HG03159 (cell line): ENCODE measurements around the gene TSPAN18.

Experiments
- ATAC-seq: cut with Tn5 transposase; IDR thresholded peaks from one replicate; pipeline ENCODE4 v1.9.1; 2021; ENCODE audit warnings: mild to moderate bottlenecking, moderate library complexity; ENCODE audit not compliant: unreplicated experiment

Gene TSPAN18

DNA sequence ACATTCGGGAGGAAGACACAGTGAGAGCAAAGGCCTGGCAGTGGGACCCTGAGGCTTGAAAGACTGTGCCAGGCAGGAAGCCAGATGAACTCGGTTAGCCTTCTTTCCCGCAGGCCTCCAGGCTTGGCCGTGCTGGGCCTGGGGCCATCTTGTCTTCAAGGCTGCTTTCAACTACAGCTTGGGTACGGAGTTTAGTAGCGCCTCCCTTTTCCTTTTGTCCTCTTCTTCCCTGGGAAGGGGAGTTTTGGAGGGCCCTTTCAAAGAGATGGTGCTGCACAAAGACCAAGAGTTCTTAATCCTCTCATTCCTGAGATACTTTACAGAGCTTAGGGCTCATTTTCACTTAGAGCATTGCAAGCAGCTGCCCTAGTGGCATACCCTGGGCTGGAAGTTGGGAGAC is 136.5 kb downstream of the TSPAN18 start:
- no peak for ATAC-seq

DNA sequence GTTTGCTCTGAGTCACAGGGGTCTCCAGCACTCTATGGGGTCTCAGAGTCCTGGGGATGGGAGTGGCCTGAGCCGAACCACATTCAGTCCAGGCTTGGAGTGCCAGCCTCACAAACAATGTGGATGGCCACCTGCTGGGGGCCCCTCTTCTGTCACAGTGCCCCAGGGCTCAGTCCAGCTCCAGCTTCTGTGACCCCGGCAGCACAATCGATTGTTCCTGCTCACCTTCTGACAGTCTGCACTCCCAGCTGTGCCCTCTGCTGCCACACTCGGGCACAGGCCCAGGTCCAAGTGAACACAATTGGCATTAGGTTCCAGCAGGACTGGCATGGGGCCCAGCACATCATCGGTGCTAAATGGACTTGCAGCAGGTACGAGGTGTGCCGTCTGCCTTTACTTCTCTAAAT is 139.1 kb downstream of the TSPAN18 start:
- no peak for ATAC-seq

DNA sequence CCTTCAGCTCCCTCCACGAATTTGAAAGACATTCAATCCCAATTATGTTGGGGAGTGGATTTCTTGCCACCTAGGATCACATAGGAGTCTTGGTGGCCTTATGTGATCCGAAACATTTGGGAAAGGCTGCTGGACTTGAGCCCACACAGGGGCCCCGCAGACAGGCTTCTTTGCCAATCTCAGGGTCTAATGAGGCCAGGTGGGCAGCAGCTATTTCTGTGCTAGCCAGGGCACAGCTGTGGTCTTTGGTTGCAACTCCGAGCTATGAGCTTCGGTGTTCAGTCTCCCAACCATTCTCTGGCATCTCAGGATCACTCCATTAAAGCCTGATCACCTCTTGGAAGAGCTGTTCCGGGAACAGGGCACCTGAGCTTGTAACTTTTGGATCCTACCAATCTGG is 139.5 kb downstream of the TSPAN18 start:
- no peak for ATAC-seq

DNA sequence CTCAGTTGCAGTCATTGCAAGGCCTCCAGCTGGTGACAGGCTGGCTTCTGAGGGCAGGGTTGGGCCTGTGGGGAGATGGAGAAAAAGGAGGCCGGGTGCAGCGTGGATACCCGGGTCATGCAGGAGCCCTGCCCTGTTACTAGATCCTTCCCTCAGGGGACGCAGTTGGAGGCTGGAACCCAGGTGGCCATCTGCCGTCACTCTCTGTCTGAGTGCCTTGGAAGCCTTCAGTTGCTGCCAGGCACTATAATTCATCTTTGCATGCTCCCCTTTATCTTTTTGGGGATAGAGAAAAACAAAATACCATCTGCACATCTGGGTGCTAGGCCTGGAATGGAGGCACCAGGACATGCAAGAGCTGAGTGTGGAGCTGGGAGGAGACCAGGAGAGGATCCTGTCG is 141.3 kb downstream of the TSPAN18 start:
- ATAC-seq: no peak

DNA sequence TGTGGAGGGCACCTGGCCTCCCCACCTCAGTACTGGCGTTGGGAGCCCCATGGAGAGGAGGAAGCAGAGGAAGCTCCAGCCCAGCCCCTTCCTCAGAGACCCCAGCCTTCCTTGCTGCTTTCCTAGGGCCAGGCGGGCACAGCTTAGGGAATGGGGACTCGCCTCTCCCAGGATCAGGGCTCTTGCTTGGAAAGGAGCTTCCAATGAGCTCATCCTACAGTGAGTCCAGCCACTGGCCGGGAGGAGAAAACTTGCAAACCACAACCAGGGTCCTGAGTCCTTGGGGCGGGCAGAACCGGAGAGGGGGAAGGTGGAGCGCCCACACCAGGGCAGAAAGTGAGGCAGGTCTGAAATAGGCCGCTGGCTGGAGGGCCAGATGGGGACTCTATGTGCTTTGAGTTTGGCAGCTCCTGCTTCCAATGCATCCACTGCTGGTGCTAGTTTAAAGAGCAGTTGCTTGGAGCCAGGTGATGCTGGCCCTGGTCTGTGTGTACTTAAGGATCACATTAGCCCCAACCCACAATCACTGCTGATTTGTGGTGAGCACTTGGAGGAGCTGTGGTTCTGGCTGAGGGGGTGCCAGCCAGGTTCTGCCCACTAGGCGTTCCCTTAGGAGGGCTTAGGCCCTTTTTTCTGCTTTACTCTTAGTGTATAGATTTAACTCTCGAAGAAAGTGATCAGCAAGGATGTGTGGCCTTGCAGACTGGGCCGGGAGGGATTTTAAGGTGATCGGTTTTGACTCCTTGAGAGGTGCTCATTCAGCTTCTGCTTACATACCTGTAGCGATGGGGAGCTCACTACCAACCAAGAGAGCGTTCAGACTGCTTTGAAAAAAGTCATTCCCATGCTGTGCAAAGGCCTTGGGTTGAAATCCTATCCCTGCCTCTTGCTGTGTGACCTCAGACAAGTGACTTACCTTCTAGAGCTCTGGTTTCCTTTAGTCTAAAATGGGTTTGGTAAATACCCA is 142.0 kb downstream of the TSPAN18 start:
- ATAC-seq: no peak

DNA sequence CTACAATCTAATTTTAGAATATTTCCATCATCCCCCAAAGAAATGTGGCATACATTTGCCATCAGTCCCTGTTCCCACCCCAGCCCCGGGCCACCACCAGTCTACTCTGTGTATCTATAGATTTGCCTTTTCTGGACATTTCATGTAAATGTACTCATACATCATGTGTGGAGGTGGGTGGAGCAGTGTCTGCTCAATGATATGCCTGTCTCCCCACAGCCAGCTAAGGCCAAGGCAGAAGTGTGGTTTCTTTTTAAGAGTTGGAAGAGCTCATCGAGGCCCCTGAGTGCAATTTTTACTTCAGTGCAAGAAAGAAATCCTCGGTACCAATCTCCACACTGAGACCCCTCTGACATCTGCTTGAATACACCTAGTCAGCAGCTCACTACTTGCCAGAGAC is 143.4 kb downstream of the TSPAN18 start:
- ATAC-seq: no peak

DNA sequence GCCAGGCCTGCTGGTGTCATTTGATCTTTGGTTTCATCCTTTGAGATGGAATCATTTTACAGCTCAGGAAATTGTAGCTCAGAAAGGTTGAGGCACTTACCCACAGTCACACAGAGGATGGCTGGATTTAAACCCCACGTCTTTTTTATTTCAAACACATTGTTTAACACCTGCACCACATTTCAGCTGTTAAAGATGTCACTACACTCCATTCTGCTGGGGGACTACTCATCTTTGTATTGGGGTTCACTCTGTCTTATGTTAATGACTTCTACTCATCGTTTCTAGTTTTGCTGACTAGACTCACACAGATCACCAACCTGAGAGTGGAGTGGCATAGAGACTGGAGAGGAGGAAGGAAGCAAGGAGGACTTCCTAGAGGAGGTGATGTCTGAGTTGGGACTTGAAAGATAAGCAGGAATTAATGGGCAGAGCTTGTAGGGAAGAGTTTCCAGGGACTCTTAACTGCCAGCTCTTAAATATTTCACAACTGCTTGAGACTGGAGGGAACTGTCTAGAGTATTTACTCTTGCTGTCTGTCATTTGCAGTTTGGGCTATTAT is 143.9 kb downstream of the TSPAN18 start:
- ATAC-seq: no peak

DNA sequence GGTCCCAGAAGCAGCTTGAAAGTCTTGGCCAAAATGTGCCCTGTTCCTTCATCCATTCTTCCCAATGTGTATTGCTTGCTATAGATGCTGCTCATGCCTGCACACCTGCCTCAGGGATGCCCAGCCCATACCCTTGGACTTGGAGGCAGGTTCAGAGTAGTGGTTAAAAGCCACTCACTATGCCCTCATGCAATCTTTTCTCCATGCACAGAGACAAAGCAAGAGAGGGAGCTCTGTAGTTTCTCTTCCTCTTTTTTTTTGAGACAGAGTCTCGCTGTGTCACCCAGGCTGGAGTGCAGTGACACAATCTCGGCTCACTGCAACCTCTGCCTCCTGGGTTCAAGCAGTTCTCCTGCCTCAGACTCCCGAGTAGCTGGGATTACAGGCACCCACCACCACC is 144.9 kb downstream of the TSPAN18 start:
- ATAC-seq: peak; percentile 89

DNA sequence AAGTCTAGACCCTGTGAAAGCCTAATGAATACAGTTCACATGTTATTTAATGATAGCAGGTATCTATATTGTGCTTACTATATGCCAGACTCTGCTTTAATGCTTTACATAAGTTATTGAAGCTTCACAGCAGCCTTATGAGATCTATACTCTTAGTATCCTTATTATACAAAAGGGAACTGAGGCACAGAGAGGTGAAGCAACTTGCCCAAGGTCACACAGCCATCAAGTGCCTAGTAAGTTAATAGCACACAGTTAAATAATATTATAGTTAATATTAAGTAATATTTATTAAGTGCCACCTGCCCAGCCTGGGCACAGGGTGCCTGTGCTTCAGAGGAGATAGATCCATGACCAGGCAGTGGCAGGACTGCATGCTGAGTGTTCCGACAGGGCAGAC is 145.8 kb downstream of the TSPAN18 start:
- no peak for ATAC-seq

DNA sequence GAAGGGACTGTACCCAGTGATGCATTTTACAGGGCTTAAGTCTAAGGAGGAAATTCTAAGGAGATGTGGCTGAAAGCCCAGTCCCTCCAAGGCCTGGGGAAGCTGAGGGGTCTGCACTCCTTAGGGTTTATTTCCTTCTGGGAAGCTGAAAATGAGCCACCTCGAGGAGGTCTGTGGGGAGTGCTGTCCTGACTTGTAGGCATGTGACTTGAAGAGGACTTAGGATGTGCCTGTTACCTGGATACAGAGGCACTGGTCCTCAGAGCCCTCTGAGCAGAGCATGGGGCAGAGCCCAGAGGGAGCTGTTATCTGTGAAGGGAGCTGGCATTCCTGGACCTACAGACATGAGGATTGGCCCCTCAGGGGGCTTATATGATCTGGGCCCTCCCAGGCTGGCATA is 146.8 kb downstream of the TSPAN18 start:
- ATAC-seq: no peak

DNA sequence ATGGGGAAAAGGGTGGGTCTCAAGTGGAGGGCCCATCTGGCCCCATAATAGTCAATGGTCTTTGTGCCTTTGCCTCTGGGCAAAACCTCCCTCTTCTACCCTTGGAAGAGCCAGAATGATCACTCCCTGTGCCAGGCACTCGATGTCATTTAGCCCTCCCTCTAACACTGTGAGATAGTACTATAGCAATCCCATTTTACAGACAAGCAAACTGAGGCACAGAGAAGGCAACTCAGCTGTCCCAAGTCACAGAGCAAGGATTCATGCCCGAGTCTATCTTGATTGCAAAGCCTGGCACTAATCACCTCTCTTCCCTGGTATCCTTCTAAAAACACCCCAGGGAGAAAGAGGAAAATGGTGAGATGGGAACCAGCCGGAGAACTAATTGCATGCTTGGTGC is 147.5 kb downstream of the TSPAN18 start:
- ATAC-seq: no peak

DNA sequence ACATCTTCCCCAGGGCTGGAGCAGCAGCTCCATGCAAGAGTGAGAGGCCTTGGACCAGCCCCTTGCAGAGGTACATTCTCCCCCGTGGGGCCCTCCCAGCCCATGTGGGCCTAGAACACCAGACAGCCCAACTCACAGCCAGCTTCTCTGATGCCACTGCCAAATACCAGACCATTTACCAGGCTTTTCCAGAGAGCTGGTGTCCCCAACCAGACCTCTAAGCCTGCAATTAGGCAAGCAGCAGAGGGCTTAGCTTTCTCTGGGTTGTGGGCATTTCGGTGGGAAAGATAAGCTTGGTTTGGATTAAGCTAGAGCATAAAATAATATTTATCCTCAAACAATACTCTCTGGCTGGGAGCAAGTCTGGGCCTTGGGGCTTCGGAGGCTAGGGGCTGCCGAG is 148.3 kb downstream of the TSPAN18 start:
- no peak for ATAC-seq

DNA sequence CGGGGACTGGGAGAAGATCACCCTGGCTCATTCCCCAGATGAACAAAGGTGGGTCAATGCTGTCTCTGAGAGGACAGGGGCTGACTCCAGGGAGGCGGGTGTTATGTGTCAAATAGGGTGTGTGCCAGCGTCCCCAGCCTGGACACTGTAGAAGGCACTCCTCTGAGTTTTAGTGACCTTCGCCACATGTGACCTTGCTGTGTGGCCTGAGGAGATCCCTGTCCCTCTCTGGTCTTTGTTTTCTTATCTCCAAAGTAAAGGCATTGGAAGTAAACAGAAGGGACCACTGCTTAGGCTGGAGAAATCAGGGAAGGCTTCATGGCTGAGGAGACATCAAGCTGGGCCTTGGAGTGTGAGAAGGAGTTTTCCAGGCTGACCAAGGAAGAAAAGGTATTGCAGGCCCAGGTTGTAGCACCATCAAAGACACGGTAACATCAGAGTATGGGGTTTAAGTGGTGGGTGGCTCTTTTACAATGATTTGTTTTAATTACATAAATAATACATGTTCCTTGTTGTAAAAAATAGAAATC is 149.5 kb downstream of the TSPAN18 start:
- ATAC-seq: no peak

DNA sequence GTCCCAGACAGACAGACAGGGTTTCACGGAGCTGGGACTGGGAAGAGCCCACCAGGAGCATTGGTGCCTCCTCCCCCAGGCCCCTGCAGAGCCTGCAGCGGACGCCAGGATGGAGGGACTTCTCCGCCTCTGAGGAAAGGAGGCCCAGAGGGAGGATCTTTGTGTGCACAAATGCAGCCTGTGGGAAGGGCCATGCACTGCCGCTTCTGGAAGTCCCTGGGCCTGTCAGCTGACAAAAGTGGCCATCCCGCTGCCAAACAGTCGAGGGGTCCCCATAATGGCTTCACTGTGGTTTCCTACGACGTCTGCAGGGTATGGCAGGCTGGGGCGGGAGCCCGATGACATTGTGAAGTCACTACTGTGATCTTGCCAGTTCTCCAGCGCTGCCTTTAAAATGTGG is 150.1 kb downstream of the TSPAN18 start:
- no peak for ATAC-seq

DNA sequence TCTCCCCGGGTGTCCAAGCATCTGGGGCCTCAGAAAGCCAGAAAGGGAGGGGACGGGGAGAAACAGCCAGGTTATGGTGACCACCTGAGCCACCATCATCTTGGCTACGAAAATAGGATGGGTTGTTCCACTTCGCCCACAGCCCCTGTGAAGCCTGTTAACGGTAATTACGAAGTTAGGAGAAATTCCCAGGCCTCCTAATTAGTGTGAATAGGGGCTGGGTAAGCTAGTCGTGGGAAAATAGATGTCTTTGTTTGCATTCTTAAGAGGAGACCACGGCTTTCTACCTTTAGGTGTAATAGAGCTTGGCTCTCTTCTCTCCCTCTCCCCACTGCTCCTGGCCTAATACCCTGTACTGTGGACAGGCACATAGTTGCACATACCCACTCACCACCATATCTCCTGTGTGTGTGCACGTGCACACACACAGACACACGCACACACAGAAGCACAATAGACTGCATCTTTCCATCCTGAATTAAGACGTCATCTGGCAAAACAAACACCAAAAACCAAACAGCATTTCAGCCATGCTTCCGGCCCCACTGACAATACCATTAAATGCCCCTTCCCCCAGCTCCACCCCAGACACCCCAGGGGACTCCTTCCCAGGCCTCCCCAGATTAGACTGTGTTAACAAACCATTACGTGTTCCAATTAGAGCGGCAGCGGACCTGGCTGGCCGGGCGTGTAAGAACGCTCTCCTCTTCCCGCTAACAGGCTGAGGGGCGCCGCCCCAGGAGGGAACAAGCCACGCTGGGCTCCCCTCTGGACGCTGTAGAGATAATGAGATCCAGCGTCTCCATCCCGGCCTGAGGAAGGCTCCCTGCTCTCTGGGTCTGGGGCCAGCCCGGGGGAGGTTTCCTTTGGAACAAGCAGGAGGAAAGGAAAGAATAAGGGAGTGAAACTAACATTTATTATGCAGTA is 151.1 kb downstream of the TSPAN18 start:
- ATAC-seq: no peak

DNA sequence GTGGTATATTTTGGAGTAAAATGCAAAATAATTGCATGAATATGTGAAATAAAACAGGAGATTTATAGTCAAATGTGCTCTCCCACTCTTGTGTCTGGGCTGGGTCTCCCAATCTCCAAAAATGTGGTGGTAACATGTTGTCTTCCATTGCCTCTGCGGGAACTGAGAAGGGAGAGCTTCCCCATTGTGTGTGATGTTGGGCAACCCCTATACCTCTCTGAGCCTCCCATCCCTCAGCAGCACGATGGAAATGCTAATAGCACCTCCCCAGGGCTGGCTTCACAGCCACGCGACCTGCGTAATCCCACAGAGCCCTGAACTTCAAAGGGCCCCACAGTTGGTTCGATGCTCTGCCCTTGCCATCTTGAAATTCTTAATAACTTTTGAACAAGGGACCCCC is 151.9 kb downstream of the TSPAN18 start:
- no peak for ATAC-seq

DNA sequence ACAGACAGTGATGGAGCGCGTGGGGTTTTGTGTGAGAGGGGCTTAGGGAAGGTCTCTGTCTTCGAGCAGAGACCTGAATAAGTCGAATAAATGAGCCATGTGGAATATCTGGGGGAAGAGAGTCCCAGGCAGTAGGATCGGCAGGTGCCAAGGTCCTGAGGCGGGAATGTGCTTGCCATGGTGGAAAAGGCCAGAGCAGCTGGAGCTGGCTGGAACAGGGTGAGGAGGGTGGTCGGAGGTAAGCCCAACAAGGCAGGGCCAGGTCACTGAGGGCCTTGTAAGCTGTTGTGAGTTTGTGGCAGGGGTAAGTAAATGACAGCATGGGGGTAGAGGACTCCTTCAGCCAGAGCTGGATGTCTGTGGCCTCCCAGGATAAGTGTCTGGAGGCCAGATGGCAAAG is 152.7 kb downstream of the TSPAN18 start:
- ATAC-seq: no peak

DNA sequence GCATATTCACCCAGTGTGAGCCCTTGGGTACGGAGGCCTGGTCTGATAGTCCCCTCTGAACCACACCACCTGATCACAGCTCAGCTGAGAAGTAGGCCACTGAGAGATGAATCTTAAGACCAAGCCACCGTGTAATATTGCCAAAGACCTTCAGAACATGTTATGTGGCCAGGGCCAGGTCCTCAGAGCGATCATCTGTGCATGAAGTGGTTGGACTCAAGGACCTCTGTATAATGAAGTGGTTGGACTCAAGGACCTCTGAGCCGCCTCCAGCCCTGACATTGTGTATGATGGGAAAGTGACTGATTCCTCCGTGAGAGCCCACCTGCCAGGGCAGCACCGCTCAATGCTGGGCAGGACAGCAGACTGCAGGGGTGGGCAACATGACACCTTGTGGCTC is 153.7 kb downstream of the TSPAN18 start:
- no peak for ATAC-seq

DNA sequence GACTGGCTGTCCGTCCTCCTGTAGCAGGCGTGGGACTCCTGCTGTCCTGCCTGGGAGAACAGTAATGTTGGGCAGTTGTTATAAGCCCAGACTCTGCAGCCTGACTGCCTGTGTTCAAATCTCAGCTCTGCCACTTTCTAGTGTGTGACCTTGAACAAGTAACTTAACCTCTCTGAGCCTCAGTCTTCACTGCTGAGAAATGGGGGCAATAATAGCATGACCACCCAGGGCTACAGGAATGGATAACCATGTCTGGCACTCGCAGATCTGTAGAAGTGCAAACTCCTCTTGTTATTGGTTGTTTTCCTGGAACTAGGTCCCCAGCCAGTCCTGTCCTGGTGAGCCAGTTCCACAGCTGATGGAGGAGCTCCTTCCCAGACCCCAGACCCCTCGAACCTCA is 154.2 kb downstream of the TSPAN18 start:
- ATAC-seq: no peak

DNA sequence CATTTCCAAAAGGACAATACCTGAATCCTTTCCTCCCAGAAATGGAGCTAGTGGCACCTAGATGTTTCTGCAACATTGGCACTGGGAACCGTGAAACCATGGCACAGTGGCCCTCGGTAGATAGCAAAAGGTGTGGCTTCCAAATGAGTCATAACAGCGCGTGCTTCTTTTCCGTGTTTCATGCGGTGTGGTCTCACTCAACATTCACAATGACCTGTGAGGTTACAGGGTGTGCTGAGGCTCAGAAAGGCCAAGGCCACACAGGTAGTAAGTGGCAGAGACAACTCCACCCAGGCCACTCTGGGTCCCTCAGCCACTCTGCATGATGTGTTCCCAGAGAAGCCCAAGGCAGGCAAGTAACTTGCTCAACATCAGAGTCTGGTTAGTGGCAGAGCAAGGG is 156.5 kb downstream of the TSPAN18 start:
- ATAC-seq: no peak

DNA sequence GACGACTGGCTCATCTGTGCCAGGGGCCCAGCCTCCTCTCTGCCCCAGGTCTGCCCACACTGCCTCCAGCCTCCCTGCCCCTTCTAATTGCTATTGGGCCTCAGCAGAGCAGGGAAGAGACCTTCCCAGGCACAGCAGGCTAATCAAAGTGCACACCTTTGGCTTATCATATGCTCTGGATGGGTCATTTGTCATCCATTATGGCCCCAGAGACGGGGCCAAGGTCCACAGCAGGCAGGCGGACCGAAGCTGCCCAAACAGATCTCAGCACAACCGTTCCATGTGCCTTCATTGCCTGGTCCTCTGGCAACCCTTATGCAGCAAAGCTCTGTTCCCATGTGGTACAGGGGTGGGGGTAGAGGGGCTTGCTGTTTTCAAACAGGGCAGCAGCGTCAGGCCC is 157.3 kb downstream of the TSPAN18 start:
- ATAC-seq: no peak
